ENCODE data around the gene SCGB1C1. TPM values are rescaled to one million over a fixed set of nuclear protein-coding genes. Genes with fewer than 3 reads are reported as not detected.

SCGB1C1 gene
- total and polyA plus RNA-seq, 9 of the 15 experiments (the other 6 are each of a cell fraction or from before 2014, with no cell fraction given) = not detected

DNA sequence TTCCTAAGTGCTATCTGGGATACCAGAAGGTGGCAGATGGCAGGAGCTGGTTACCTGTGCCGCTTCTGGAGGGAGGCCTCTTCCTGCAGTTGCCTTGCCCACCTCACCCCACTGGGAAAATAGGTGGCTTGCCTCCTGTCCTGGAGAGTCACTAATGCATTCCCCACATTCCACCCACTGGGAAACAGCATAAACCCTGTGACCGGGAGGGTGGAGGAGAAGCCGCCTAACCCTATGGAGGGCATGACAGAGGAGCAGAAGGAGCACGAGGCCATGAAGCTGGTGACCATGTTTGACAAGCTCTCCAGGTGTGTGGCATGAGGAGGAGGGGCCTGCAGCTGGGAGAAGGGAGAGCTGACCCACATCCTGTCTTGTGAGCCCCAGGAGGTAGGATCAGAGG is 20.2 kb downstream of the SCGB1C1 start:
- H3K9ac ChIP-seq (ENCODE audit: insufficient read depth in 1 of 2, low read depth in 2 of 2, low read length in 2 of 2) = no peak overlapping the region
- intact Hi-C loops (cut with micrococcal nuclease) (no loop called here), in situ Hi-C loops (cut with MboI) (loop anchor here (10.0 kb wide), 1 partner anchor 152 kb away; the partner anchor contains the start of gene B4GALNT4)
- CTCF ChIA-PET (ENCODE audit: low intra/inter-chr PET ratio) = no interaction called here
- H3K9me3 ChIP-seq (replicated peaks; ENCODE audit: control insufficient read depth, insufficient read depth, low read depth, low read length) = peaks cover 4% of the 10 kb centered on the region
- BruUV-seq (replicated peaks) = no TSS peak
- FAIRE-seq = no peak
- no peak for ATAC-seq
- WGBS (ENCODE audit: insufficient coverage, low coverage, missing lambda C conversion rate) = 87% methylated on average over 4 of the region's 4 CpGs
- peaks cover 32% of the 10 kb centered on the region for H3K79me2 ChIP-seq (ENCODE audit: control insufficient read depth, insufficient read depth, low read length)
- no peak for DNase-seq (ENCODE audit: extremely low read depth in 1 of 4, low spot score in 3 of 4)
- H3K4me1 ChIP-seq (replicated peaks in 1 of 2; ENCODE audit: control insufficient read depth in 2 of 2, insufficient read depth in 2 of 2, low read length in 2 of 2) = peaks cover 31 to 32% of the 10 kb centered on the region in 2 experiments; a peak in 4 of 5 replicates
- no peak overlapping the region for H3K4me3 ChIP-seq
- TF ChIP-seq SREBF1 (IDR thresholded peaks at IDR 0.05; ENCODE audit: borderline replicate concordance, low read depth, low read length) = no peak
- no peak for TF ChIP-seq SP2 (IDR thresholded peaks at IDR 0.05; ENCODE audit: extremely low read depth, low read depth, low read length, poor library complexity, severe bottlenecking)
- TF ChIP-seq HEY1 (CRISPR knock-in tag; IDR thresholded peaks at IDR 0.05; ENCODE audit: borderline replicate concordance) = no peak
- TF ChIP-seq FOXA1 (IDR thresholded peaks at IDR 0.05; ENCODE audit: borderline replicate concordance) = no peak
- TF ChIP-seq, protein P1, sequence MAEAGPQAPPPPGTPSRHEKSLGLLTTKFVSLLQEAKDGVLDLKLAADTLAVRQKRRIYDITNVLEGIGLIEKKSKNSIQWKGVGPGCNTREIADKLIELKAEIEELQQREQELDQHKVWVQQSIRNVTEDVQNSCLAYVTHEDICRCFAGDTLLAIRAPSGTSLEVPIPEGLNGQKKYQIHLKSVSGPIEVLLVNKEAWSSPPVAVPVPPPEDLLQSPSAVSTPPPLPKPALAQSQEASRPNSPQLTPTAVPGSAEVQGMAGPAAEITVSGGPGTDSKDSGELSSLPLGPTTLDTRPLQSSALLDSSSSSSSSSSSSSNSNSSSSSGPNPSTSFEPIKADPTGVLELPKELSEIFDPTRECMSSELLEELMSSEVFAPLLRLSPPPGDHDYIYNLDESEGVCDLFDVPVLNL (CRISPR knock-in tag; IDR thresholded peaks at IDR 0.05; ENCODE audit: low read depth) = no peak
- no peak for TF ChIP-seq ZNF274 (IDR thresholded peaks at IDR 0.05; ENCODE audit: borderline replicate concordance, low read depth, low read length)
- no peak for TF ChIP-seq HIVEP1 (CRISPR knock-in tag; IDR thresholded peaks at IDR 0.05)
- no peak for TF ChIP-seq ZNF57 (CRISPR knock-in tag; IDR thresholded peaks at IDR 0.05)
- TF ChIP-seq, protein P2, sequence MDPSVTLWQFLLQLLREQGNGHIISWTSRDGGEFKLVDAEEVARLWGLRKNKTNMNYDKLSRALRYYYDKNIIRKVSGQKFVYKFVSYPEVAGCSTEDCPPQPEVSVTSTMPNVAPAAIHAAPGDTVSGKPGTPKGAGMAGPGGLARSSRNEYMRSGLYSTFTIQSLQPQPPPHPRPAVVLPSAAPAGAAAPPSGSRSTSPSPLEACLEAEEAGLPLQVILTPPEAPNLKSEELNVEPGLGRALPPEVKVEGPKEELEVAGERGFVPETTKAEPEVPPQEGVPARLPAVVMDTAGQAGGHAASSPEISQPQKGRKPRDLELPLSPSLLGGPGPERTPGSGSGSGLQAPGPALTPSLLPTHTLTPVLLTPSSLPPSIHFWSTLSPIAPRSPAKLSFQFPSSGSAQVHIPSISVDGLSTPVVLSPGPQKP (CRISPR knock-in tag; IDR thresholded peaks at IDR 0.05) = no peak
- TF ChIP-seq SIN3B (IDR thresholded peaks at IDR 0.05; ENCODE audit: low read depth) = no peak
- no peak for TF ChIP-seq MTA2 (IDR thresholded peaks at IDR 0.05; ENCODE audit: low read depth)
- no peak for TF ChIP-seq TCF7L2 (IDR thresholded peaks at IDR 0.05; ENCODE audit: low read depth, low read length)
- TF ChIP-seq NCOA2 (IDR thresholded peaks at IDR 0.05; ENCODE audit: partially characterized antibody in 2 of 2) = no peak
- TF ChIP-seq GTF2A2 (tag; IDR thresholded peaks at IDR 0.05) = no peak
- no peak for TF ChIP-seq NFE2 (IDR thresholded peaks at IDR 0.05; ENCODE audit: low read depth)
- TF ChIP-seq FOXM1 (IDR thresholded peaks at IDR 0.05; ENCODE audit: low read depth) = no peak
- TF ChIP-seq FOXM1 (CRISPR knock-in tag; IDR thresholded peaks at IDR 0.05; ENCODE audit: low read depth) = no peak
- no peak for TF ChIP-seq FIP1L1 (IDR thresholded peaks at IDR 0.05; ENCODE audit: low read depth, low read length, poor library complexity, severe bottlenecking)
- H3K4me2 ChIP-seq (ENCODE audit: insufficient read depth, low read length) = no peak overlapping the region
- peaks cover 10% of the 10 kb centered on the region for H3K9me1 ChIP-seq (ENCODE audit: control insufficient read depth, insufficient read depth, low read length)
- peaks cover 18% of the 10 kb centered on the region; the same call in 1 of the 2 replicates for H4K20me1 ChIP-seq (replicated peaks; ENCODE audit: control insufficient read depth, insufficient read depth, low read length)
- H3K36me3 ChIP-seq (ENCODE audit: control insufficient read depth, insufficient read depth, low read length) = peaks cover 75% of the 10 kb centered on the region
- POLR2A ChIA-PET = interaction anchor here (0.5 to 1.6 kb wide), 4 partner anchors 14 to 1233 kb away, joined by 3 to 6 read pairs (median 3); no protein-coding TSS in a partner anchor
- no peaks in the 10 kb centered on the region for H3K27me3 ChIP-seq (ENCODE audit: control insufficient read depth in 2 of 2, insufficient read depth in 2 of 2, low read length in 2 of 2)
- H3K27ac ChIP-seq (ENCODE audit: extremely low read depth, low read depth, low read length) = no peak overlapping the region; the same call in 2 of the 3 replicates
- H2AFZ ChIP-seq (ENCODE audit: low read depth, low read length) = no peak overlapping the region

Data from K562 (cell line).